Vagina (tissue), 2 donors: ENCODE results near the gene DIO1. TPM values are rescaled to one million over a fixed set of nuclear protein-coding genes. Genes with fewer than 3 reads are reported as not detected.

Experiments
- DNase-seq, 2 donors: peaks; one replicate each; pipeline ENCODE4 v3.0.0-alpha.2; 2017; ENCODE audit errors: extremely low spot score in 2 of 2
- H3K27ac ChIP-seq: fragments of 200-600 bp; sonication (generic); one replicate; pipeline ENCODE4 v1.5.1; 2019
- H3K27me3 ChIP-seq: fragments of 200-600 bp; sonication (generic); one replicate; pipeline ENCODE4 v1.5.1; 2019
- H3K36me3 ChIP-seq, 2 donors: fragments of 200-600 bp; sonication (generic); one replicate each; pipeline ENCODE4 v1.5.1; 2017 to 2019
- H3K4me1 ChIP-seq: fragments of 200-600 bp; sonication (generic); one replicate; pipeline ENCODE4 v1.5.1; 2019
- H3K4me3 ChIP-seq, 2 donors: fragments of 200-600 bp; sonication (generic); 1 replicate in 1 of 2; 2 replicates in 1 of 2; pipeline ENCODE4 v1.5.1; 2016 to 2019
- H3K9me3 ChIP-seq: fragments of 200-600 bp; sonication (generic); one replicate; pipeline ENCODE4 v1.5.1; 2019
- POLR2A ChIP-seq, 2 donors: fragments of 450-650 bp; IDR thresholded peaks; one replicate each; pipeline ENCODE4 v1.6.1; 2017; ENCODE audit warnings: antibody characterized with exemption in 2 of 2, mild to moderate bottlenecking in 2 of 2, moderate library complexity in 2 of 2
- POLR2AphosphoS5 ChIP-seq, 2 donors: sonication (generic); formaldehyde crosslinking; IDR thresholded peaks; one replicate each; pipeline ENCODE4 v1.9.0; 2017; ENCODE audit warnings: antibody characterized with exemption in 2 of 2, mild to moderate bottlenecking in 2 of 2, low read depth in 1 of 2; ENCODE audit not compliant: insufficient read depth in 1 of 2
- intact Hi-C: fragments of 100-400 bp; cut with DNase I; formaldehyde crosslinking; loops from one replicate; pipeline ENCODE4 v1.15.1; 2023
- total RNA-seq: library from RNA; depleted of rRNA; stranded (reverse); fragments of >200 nt; gene quantifications from one replicate; pipeline ENCODE4 v1.2.3, GENCODE V29; 2016
- TF ChIP-seq, protein P1 (sequence below), 3 experiments: fragments of 450-650 bp in 2 of 3; fragments of 200-600 bp in 1 of 3; sonication (generic) in 1 of 3; IDR thresholded peaks; one replicate each; pipeline ENCODE4 v1.5.1; 2017 to 2019; ENCODE audit warnings: antibody characterized with exemption in 3 of 3, mild to moderate bottlenecking in 2 of 3, moderate library complexity in 2 of 3

Gene DIO1
- total RNA-seq, 1 donor from 2014 or later: not detected

- H3K9me3 ChIP-seq: no peaks in the 10 kb centered on the region
- DNase-seq: no peak
- peaks cover 33% of the 10 kb centered on the region for H3K4me1 ChIP-seq
- TF ChIP-seq, protein P1, sequence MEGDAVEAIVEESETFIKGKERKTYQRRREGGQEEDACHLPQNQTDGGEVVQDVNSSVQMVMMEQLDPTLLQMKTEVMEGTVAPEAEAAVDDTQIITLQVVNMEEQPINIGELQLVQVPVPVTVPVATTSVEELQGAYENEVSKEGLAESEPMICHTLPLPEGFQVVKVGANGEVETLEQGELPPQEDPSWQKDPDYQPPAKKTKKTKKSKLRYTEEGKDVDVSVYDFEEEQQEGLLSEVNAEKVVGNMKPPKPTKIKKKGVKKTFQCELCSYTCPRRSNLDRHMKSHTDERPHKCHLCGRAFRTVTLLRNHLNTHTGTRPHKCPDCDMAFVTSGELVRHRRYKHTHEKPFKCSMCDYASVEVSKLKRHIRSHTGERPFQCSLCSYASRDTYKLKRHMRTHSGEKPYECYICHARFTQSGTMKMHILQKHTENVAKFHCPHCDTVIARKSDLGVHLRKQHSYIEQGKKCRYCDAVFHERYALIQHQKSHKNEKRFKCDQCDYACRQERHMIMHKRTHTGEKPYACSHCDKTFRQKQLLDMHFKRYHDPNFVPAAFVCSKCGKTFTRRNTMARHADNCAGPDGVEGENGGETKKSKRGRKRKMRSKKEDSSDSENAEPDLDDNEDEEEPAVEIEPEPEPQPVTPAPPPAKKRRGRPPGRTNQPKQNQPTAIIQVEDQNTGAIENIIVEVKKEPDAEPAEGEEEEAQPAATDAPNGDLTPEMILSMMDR (IDR thresholded peaks at IDR 0.05): no peak
- no peak for TF ChIP-seq POLR2A (IDR thresholded peaks at IDR 0.05)
- TF ChIP-seq POLR2AphosphoS5 (IDR thresholded peaks at IDR 0.05; ENCODE audit: insufficient read depth in 1 of 2, low read depth in 1 of 2): no peak
- H3K27ac ChIP-seq: no peak overlapping the region
- H3K27me3 ChIP-seq: no peaks in the 10 kb centered on the region
- H3K36me3 ChIP-seq: no peaks in the 10 kb centered on the region
- intact Hi-C loops: no loop called here
- H3K4me3 ChIP-seq: no peak overlapping the region
These were observed 5.2 kb downstream of the DIO1 start for GRCh38 chr1:53899206-53899628.

DNA sequence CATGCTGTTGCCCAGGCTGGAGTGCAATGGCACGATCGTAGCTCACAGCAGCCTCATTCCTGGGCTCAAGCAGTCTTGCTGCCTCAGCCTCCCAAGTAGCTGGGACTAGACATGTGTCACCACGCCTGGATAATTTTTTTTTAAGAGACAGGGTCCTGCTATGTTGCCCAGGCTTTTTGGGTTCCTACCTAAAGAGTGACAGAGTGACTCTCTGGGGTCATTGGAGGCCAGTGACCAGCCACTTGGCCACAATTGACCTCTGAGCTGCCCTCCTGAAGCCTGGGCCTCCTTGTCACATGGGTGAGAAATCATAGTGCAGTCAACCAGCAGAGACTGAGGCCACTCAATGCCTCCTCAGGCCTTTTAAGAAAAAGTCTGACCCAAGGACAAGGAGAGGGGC is 5.7 kb downstream of the DIO1 start:
- H3K27me3 ChIP-seq: no peaks in the 10 kb centered on the region
- H3K4me1 ChIP-seq: peaks cover 33% of the 10 kb centered on the region
- intact Hi-C loops: no loop called here
- H3K27ac ChIP-seq: no peak overlapping the region
- no peaks in the 10 kb centered on the region for H3K36me3 ChIP-seq
- H3K4me3 ChIP-seq: no peak overlapping the region
- TF ChIP-seq POLR2AphosphoS5 (IDR thresholded peaks at IDR 0.05; ENCODE audit: insufficient read depth in 1 of 2, low read depth in 1 of 2) (no peak), POLR2A (IDR thresholded peaks at IDR 0.05) (no peak)
- TF ChIP-seq, protein P1 (IDR thresholded peaks at IDR 0.05): no peak
- no peak for DNase-seq
- no peaks in the 10 kb centered on the region for H3K9me3 ChIP-seq

DNA sequence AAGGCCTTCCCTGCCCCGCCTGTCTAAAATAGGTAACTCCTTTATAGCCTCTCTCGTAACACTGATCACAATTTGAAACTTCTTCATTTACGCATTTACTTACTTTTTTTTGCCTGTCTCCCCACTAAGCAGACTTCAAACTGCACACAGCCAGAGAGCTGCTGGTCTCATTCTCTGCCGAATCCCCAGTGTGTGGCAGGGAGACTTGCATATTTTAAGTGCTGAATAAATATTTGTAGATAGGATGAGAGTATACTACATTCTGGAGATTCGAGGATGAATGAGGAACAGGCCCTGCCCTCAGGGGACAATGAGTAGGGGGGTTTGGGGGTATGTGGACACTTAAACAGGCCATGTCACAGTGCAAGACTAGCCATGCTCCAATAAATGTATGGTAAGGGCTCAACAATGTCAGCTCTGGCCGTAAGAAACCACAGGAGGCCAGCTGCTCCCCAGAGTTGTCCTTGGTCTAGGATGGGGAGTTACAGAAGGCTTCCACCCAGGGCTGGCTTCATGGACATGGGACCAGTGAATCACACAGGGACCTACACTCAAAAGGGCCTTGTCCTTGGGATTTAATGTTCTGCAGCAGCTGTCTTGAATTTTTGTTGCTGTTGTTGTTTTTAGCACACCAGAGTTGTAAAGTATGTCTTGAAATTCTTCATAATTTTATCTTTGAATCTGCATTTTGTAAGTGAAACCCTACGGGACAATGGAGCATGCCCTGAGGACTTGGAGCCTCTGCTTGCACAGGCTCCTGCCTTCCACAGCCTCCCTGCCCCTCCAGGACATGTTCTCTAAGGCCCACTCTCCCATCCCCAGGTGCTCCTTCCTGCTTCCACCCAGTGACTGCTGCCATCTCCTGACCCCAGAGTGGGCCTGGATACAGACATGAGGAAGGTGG is 8.5 kb downstream of the DIO1 start:
- Histone ChIP-seq H3K9me3 (no peaks in the 10 kb centered on the region), H3K4me1 (peaks cover 11% of the 10 kb centered on the region), H3K27ac (no peak overlapping the region), H3K4me3 (no peak overlapping the region), H3K36me3 (no peaks in the 10 kb centered on the region), H3K27me3 (no peaks in the 10 kb centered on the region)
- intact Hi-C loops: no loop called here
- TF ChIP-seq, protein P1 (IDR thresholded peaks at IDR 0.05): no peak
- no peak for TF ChIP-seq POLR2AphosphoS5 (IDR thresholded peaks at IDR 0.05; ENCODE audit: insufficient read depth in 1 of 2, low read depth in 1 of 2)
- TF ChIP-seq POLR2A (IDR thresholded peaks at IDR 0.05): no peak
- DNase-seq: no peak

- Histone ChIP-seq H3K27ac (no peak overlapping the region), H3K9me3 (no peaks in the 10 kb centered on the region), H3K36me3 (no peaks in the 10 kb centered on the region), H3K4me1 (no peaks in the 10 kb centered on the region), H3K27me3 (no peaks in the 10 kb centered on the region), H3K4me3 (no peak overlapping the region)
- intact Hi-C loops: no loop called here
- DNase-seq: no peak
- TF ChIP-seq, protein P1 (IDR thresholded peaks at IDR 0.05): no peak
- TF ChIP-seq POLR2A (IDR thresholded peaks at IDR 0.05) (no peak), POLR2AphosphoS5 (IDR thresholded peaks at IDR 0.05; ENCODE audit: insufficient read depth in 1 of 2, low read depth in 1 of 2) (no peak)
These were observed 11.5 kb downstream of the DIO1 start for GRCh38 chr1:53905509-53905908.

- H3K4me1 ChIP-seq: no peaks in the 10 kb centered on the region
- H3K27ac ChIP-seq: no peak overlapping the region
- no peaks in the 10 kb centered on the region for H3K27me3 ChIP-seq
- no peak overlapping the region for H3K4me3 ChIP-seq
- TF ChIP-seq, protein P1 (IDR thresholded peaks at IDR 0.05): no peak
- TF ChIP-seq POLR2A (IDR thresholded peaks at IDR 0.05) (no peak), POLR2AphosphoS5 (IDR thresholded peaks at IDR 0.05; ENCODE audit: insufficient read depth in 1 of 2, low read depth in 1 of 2) (no peak)
- H3K36me3 ChIP-seq: no peaks in the 10 kb centered on the region
- no peaks in the 10 kb centered on the region for H3K9me3 ChIP-seq
- intact Hi-C loops: no loop called here
- DNase-seq: no peak
These were observed 12.1 kb downstream of the DIO1 start for GRCh38 chr1:53906121-53906520.
